ENCODE measurements around the gene TTC36.

DNA sequence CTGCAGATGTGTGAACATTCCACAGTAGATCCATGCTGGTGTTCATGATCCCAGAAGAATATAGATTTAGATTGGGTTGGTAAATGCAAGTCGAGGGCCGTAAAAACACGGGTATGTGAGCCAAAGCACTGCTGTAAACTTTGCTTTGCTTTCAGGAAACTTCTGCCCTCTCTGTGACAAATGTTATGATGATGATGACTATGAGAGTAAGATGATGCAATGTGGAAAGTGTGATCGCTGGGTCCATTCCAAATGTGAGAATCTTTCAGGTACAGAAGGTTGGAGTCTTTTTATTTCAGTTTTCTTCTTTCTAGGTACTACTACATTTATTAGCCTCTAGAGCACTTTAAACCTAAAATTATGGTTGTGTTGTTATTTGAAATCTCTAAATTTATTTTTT lies 36.2 kb upstream of the TTC36 start:
- TF ChIP-seq, protein P1, sequence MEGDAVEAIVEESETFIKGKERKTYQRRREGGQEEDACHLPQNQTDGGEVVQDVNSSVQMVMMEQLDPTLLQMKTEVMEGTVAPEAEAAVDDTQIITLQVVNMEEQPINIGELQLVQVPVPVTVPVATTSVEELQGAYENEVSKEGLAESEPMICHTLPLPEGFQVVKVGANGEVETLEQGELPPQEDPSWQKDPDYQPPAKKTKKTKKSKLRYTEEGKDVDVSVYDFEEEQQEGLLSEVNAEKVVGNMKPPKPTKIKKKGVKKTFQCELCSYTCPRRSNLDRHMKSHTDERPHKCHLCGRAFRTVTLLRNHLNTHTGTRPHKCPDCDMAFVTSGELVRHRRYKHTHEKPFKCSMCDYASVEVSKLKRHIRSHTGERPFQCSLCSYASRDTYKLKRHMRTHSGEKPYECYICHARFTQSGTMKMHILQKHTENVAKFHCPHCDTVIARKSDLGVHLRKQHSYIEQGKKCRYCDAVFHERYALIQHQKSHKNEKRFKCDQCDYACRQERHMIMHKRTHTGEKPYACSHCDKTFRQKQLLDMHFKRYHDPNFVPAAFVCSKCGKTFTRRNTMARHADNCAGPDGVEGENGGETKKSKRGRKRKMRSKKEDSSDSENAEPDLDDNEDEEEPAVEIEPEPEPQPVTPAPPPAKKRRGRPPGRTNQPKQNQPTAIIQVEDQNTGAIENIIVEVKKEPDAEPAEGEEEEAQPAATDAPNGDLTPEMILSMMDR (IDR thresholded peaks at IDR 0.05; ENCODE audit: low read depth, low read length, poor library complexity, severe bottlenecking): no peak
- no peak for TF ChIP-seq EZH2phosphoT487 (IDR thresholded peaks at IDR 0.05; ENCODE audit: borderline replicate concordance, low read length)

All from DOHH2 (cell line).